ENCODE measurements around the gene CACNA1D.

DNA sequence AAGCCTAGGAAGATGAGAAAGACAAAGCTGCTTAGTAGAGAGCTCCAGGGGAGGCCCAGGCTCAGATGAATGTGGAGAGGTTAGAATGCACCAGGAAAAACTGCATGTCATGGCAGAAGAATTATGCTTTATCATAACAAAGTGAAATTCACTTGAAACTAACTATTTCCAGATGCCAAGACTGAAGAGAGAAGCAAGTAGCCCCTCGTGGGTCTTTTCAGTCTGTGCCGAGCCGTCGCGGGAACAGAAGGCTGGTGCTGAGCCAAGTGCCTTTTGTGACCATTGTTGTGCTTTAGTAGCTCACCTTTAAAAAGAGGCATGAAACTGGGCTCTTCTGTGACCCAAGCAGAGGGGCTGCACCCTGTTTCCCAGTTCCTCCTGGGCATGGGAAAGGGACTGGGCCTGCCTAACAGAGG is 278.6 kb downstream of the CACNA1D start:
- TF ChIP-seq, protein P1, sequence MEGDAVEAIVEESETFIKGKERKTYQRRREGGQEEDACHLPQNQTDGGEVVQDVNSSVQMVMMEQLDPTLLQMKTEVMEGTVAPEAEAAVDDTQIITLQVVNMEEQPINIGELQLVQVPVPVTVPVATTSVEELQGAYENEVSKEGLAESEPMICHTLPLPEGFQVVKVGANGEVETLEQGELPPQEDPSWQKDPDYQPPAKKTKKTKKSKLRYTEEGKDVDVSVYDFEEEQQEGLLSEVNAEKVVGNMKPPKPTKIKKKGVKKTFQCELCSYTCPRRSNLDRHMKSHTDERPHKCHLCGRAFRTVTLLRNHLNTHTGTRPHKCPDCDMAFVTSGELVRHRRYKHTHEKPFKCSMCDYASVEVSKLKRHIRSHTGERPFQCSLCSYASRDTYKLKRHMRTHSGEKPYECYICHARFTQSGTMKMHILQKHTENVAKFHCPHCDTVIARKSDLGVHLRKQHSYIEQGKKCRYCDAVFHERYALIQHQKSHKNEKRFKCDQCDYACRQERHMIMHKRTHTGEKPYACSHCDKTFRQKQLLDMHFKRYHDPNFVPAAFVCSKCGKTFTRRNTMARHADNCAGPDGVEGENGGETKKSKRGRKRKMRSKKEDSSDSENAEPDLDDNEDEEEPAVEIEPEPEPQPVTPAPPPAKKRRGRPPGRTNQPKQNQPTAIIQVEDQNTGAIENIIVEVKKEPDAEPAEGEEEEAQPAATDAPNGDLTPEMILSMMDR (conservative IDR thresholded peaks at IDR 0.05 in 1 of 2, IDR thresholded peaks at IDR 0.05 in 1 of 2; ENCODE audit: low read depth in 1 of 2, low read length in 2 of 2), result no peak
- no peak for TF ChIP-seq EZH2 (IDR thresholded peaks at IDR 0.05; ENCODE audit: low read length, missing control alignments)
